Heart left ventricle (tissue), 13 donors: ENCODE data around the gene UQCC5.

Source experiments
- CTCF ChIP-seq, 12 donors: fragments of 200-600 bp; sonication (generic) in 4 of 12; IDR thresholded peaks; one replicate each; pipeline versions ENCODE4 v1.5.0 to v1.8.0; 2018 to 2022; ENCODE audit warnings: antibody characterized with exemption in 12 of 12, mild to moderate bottlenecking in 5 of 12
- POLR2A ChIP-seq, 2 donors: fragments of 450-650 bp; IDR thresholded peaks; one replicate each; pipeline ENCODE4 v1.6.1; 2017; ENCODE audit warnings: antibody characterized with exemption in 2 of 2, mild to moderate bottlenecking in 2 of 2, moderate library complexity in 2 of 2
- donor health status: ischemic (EF 13 %, LVEDD 7.1; RV severe dilation, severe dysfunction).
- donor health status: DM: no; HTN: yes; CAD: no.
- donor health status: DM: no; HTN: no; CAD: no.
- donor health status: ischemic (EF 25% LVEDD 6.9; RV normal size, moderate dysfunction).
- donor health status: ischemic (EF 25% LVEDD 5.7; RV mildly dilated, moderate dysfunction).
- donor health status: ischemic (EF 35%, LVEDD 5.7; RV mildly dilated, moderate dysfunction).
- donor health status: nonischemic (EF 11% LVEDD 7.7; RV severe dilation, severe dysfunction).
- donor health status: DM: yes; HTN: yes; CAD: no.
- donor health status: PGD.
- donor health status: ischemic (EF 29% LVEDD 5.4; RV normal size, mild dysfunction).
- donor health status: nonischemic (EF 23%, LVEDD 6.1; RV moderate dilation, normal function).

GRCh38 chr3:52547143-52547542 lies 10.7 kb downstream of the UQCC5 start:
- no peak for TF ChIP-seq POLR2A (IDR thresholded peaks at IDR 0.05)
- TF ChIP-seq CTCF (IDR thresholded peaks at IDR 0.05), result no peak
